IPS-11a (cell line): Measurements from ENCODE around the gene ADAM12.

Experiments
- H3K4me3 ChIP-seq: one replicate; pipeline ENCODE4 v1.5.1; 2013; ENCODE audit warnings: low read depth, low read length, control low read depth

Gene ADAM12

GRCh38 chr10:126387931-126388911 lies at the start of gene ADAM12:
Gene ADAM12, minus strand, starts transcription at chr10:126388477. Its CDS starts 332 bp downstream, at chr10:126388145.
- H3K4me3 ChIP-seq = peak within 1 kb of the TSS; percentile 54

GRCh38 chr10:126437635-126438406 lies 49.5 kb upstream of the ADAM12 start:
- H3K4me3 ChIP-seq = no peak overlapping the region

GRCh38 chr10:126434235-126434634 lies 46.0 kb upstream of the ADAM12 start:
- H3K4me3 ChIP-seq = no peak overlapping the region

- H3K4me3 ChIP-seq = no peak overlapping the region
These were observed 45.1 kb upstream of the ADAM12 start for GRCh38 chr10:126433351-126433750.

GRCh38 chr10:126432507-126432906 lies 44.2 kb upstream of the ADAM12 start:
- H3K4me3 ChIP-seq = no peak overlapping the region

- no peak overlapping the region for H3K4me3 ChIP-seq
These were observed 43.5 kb upstream of the ADAM12 start for GRCh38 chr10:126431816-126432215.

GRCh38 chr10:126430512-126430911 lies 42.2 kb upstream of the ADAM12 start:
- no peak overlapping the region for H3K4me3 ChIP-seq

GRCh38 chr10:126429275-126429674 lies 41.0 kb upstream of the ADAM12 start:
- no peak overlapping the region for H3K4me3 ChIP-seq

- H3K4me3 ChIP-seq = no peak overlapping the region
These were observed 37.3 kb upstream of the ADAM12 start for GRCh38 chr10:126425489-126426065.

- no peak overlapping the region for H3K4me3 ChIP-seq
These were observed 36.8 kb upstream of the ADAM12 start for GRCh38 chr10:126425032-126425431.

GRCh38 chr10:126423732-126424491 lies 35.6 kb upstream of the ADAM12 start:
- no peak overlapping the region for H3K4me3 ChIP-seq

- H3K4me3 ChIP-seq = no peak overlapping the region
These were observed 34.3 kb upstream of the ADAM12 start for GRCh38 chr10:126422567-126422966.

- no peak overlapping the region for H3K4me3 ChIP-seq
These were observed 33.5 kb upstream of the ADAM12 start for GRCh38 chr10:126421756-126422256.

- H3K4me3 ChIP-seq = no peak overlapping the region
These were observed 32.5 kb upstream of the ADAM12 start for GRCh38 chr10:126420567-126421300.

GRCh38 chr10:126417220-126417825 lies 29.0 kb upstream of the ADAM12 start:
- H3K4me3 ChIP-seq = no peak overlapping the region

- no peak overlapping the region for H3K4me3 ChIP-seq
These were observed 21.5 kb upstream of the ADAM12 start for GRCh38 chr10:126409821-126410220.

GRCh38 chr10:126408953-126409641 lies 20.8 kb upstream of the ADAM12 start:
- no peak overlapping the region for H3K4me3 ChIP-seq

- no peak overlapping the region for H3K4me3 ChIP-seq
These were observed 19.6 kb upstream of the ADAM12 start for GRCh38 chr10:126407831-126408230.
